ENCODE data around the gene ASB9. TPM values are rescaled to one million over a fixed set of nuclear protein-coding genes. Genes with fewer than 3 reads are reported as not detected.
A peak's percentile ranks its signal among the peaks of the same experiment; 100 is the strongest.
"Not testable (repeated sequence)": the region's sequence is repeated elsewhere in the genome, so short reads cannot be mapped to it uniquely, and the experiment has no call there.

Gene ASB9
- total and polyA plus RNA-seq, 9 of the 15 experiments (the other 6 are each of a cell fraction or from before 2014, with no cell fraction given) = 0.27 to 1.7 (median 0.96) TPM

GRCh38 chrX:15305899-15306298 is 36.0 kb upstream of the ASB9 start:
- intact Hi-C loops (cut with micrococcal nuclease); BruUV-seq (replicated peaks); in situ Hi-C loops (cut with MboI): not testable (repeated sequence)

GRCh38 chrX:15301924-15302323 is 32.0 kb upstream of the ASB9 start:
- H3K9me1 ChIP-seq (ENCODE audit: control insufficient read depth, insufficient read depth, low read length) = no peaks in the 10 kb centered on the region
- H3K9ac ChIP-seq (ENCODE audit: insufficient read depth in 1 of 2, low read depth in 2 of 2, low read length in 2 of 2) = no peak overlapping the region
- H3K27me3 ChIP-seq (ENCODE audit: control insufficient read depth in 2 of 2, insufficient read depth in 2 of 2, low read length in 2 of 2) = no peaks in the 10 kb centered on the region
- H4K20me1 ChIP-seq (replicated peaks; ENCODE audit: control insufficient read depth, insufficient read depth, low read length) = no peaks in the 10 kb centered on the region
- intact Hi-C loops (cut with micrococcal nuclease) (no loop called here), in situ Hi-C loops (cut with MboI) (no loop called here)
- no peaks in the 10 kb centered on the region; a peak in 1 of 5 replicates for H3K4me1 ChIP-seq (replicated peaks in 1 of 2; ENCODE audit: control insufficient read depth in 2 of 2, insufficient read depth in 2 of 2, low read length in 2 of 2)
- peak overlapping the region; percentile 63 for H2AFZ ChIP-seq (ENCODE audit: low read depth, low read length)
- WGBS (ENCODE audit: insufficient coverage, low coverage, missing lambda C conversion rate) = 4% methylated on average over 4 of the region's 4 CpGs
- ChIA-PET POLR2A (interaction anchor here (2.0 kb wide), 1 partner anchor 9 kb away, joined by 6 read pairs; no protein-coding TSS in a partner anchor), CTCF (ENCODE audit: low intra/inter-chr PET ratio) (no interaction called here)
- no peaks in the 10 kb centered on the region for H3K79me2 ChIP-seq (ENCODE audit: control insufficient read depth, insufficient read depth, low read length)
- FAIRE-seq = no peak
- H3K4me2 ChIP-seq (ENCODE audit: insufficient read depth, low read length) = no peak overlapping the region
- BruUV-seq (replicated peaks) = no TSS peak
- no peak for ATAC-seq
- H3K27ac ChIP-seq (ENCODE audit: extremely low read depth, low read depth, low read length) = no peak overlapping the region
- no peak for DNase-seq (ENCODE audit: extremely low read depth in 1 of 4, low spot score in 3 of 4)
- H3K36me3 ChIP-seq (ENCODE audit: control insufficient read depth, insufficient read depth, low read length) = no peaks in the 10 kb centered on the region
- H3K4me3 ChIP-seq = no peak overlapping the region
- no peaks in the 10 kb centered on the region for H3K9me3 ChIP-seq (replicated peaks; ENCODE audit: control insufficient read depth, insufficient read depth, low read depth, low read length)
- no peak for TF ChIP-seq SMARCC2 (IDR thresholded peaks at IDR 0.05; ENCODE audit: low read depth)
- TF ChIP-seq ZNF780A (CRISPR knock-in tag; IDR thresholded peaks at IDR 0.05) = no peak
- TF ChIP-seq MGA (IDR thresholded peaks at IDR 0.05) = peak; percentile 28; the same call in 1 of the 2 replicates

More at GRCh38 chrX:15305899-15306298, 36.0 kb upstream of the ASB9 start:
- H2AFZ ChIP-seq (ENCODE audit: low read depth, low read length); H3K9me3 ChIP-seq (replicated peaks; ENCODE audit: control insufficient read depth, insufficient read depth, low read depth, low read length); CTCF ChIA-PET (ENCODE audit: low intra/inter-chr PET ratio); ATAC-seq; H3K79me2 ChIP-seq (ENCODE audit: control insufficient read depth, insufficient read depth, low read length); DNase-seq (ENCODE audit: extremely low read depth in 1 of 4, low spot score in 3 of 4); H3K4me2 ChIP-seq (ENCODE audit: insufficient read depth, low read length); H3K27me3 ChIP-seq (ENCODE audit: control insufficient read depth in 2 of 2, insufficient read depth in 2 of 2, low read length in 2 of 2); H3K4me3 ChIP-seq; H4K20me1 ChIP-seq (replicated peaks; ENCODE audit: control insufficient read depth, insufficient read depth, low read length); H3K36me3 ChIP-seq (ENCODE audit: control insufficient read depth, insufficient read depth, low read length); H3K9me1 ChIP-seq (ENCODE audit: control insufficient read depth, insufficient read depth, low read length); H3K4me1 ChIP-seq (replicated peaks in 1 of 2; ENCODE audit: control insufficient read depth in 2 of 2, insufficient read depth in 2 of 2, low read length in 2 of 2); H3K9ac ChIP-seq (ENCODE audit: insufficient read depth in 1 of 2, low read depth in 2 of 2, low read length in 2 of 2); FAIRE-seq; H3K27ac ChIP-seq (ENCODE audit: extremely low read depth, low read depth, low read length); POLR2A ChIA-PET: not testable (repeated sequence)
- WGBS (ENCODE audit: insufficient coverage, low coverage, missing lambda C conversion rate) = 0% methylated on average over 3 of the region's 3 CpGs
- TF ChIP-seq CEBPG (CRISPR knock-in tag; IDR thresholded peaks at IDR 0.05) = peak; percentile 24; the same call in 1 of the 2 replicates
- TF ChIP-seq CEBPG (tag; conservative IDR thresholded peaks at IDR 0.05 in 1 of 2, IDR thresholded peaks at IDR 0.05 in 1 of 2) = peak in 1 of 2 experiments; percentile 38; a peak in 1 of 4 replicates
- peak; percentile 45; the same call in 1 of the 2 replicates for TF ChIP-seq CEBPB (tag; IDR thresholded peaks at IDR 0.05)

Data from K562 (cell line).